K562 (cell line): ENCODE measurements around the gene STIM1. TPM values are rescaled to one million over a fixed set of nuclear protein-coding genes. Genes with fewer than 3 reads are reported as not detected.

Experiments
- CREB5 ChIP-seq: fragments of 250-450 bp; sonication (Bioruptor Pico); IDR thresholded peaks from 2 replicates; pipeline ENCODE4 v1.5.0; 2020; ENCODE audit warnings: mild to moderate bottlenecking
- EGR1 ChIP-seq: fragments of 450-650 bp; conservative IDR thresholded peaks from 2 replicates; pipeline ENCODE4 v1.6.1; 2017; ENCODE audit warnings: mild to moderate bottlenecking
- ELF1 ChIP-seq: fragments of 200-800 bp; sonication (Bioruptor generic); IDR thresholded peaks from 2 replicates; pipeline ENCODE4 v1.6.1; 2016; ENCODE audit warnings: missing genetic modification characterization, missing compliant biosample characterization
- HINFP ChIP-seq: fragments of 450-650 bp; conservative IDR thresholded peaks from 2 replicates; pipeline ENCODE4 v1.6.1; 2016; ENCODE audit warnings: missing genetic modification characterization, low read depth, mild to moderate bottlenecking, control low read depth, missing compliant biosample characterization
- HMG20A ChIP-seq: fragments of 450-650 bp; formaldehyde crosslinking; conservative IDR thresholded peaks from 2 replicates; pipeline ENCODE4 v1.4.0; 2020; ENCODE audit warnings: mild to moderate bottlenecking, mixed read lengths
- ILK ChIP-seq: fragments of 450-650 bp; IDR thresholded peaks from 2 replicates; pipeline ENCODE4 v1.6.1; 2016; ENCODE audit warnings: missing genetic modification characterization, low read depth, mild to moderate bottlenecking, missing compliant biosample characterization, moderate library complexity, borderline replicate concordance
- MGA ChIP-seq: fragments of 450-650 bp; IDR thresholded peaks from 2 replicates; pipeline ENCODE4 v1.6.1; 2016; ENCODE audit warnings: mild to moderate bottlenecking, moderate library complexity
- POLR2A ChIP-seq: fragments of 450-650 bp; conservative IDR thresholded peaks from 2 replicates; pipeline ENCODE4 v1.6.1; 2016
- SUPT5H ChIP-seq: fragments of 450-650 bp; IDR thresholded peaks from 2 replicates; pipeline ENCODE4 v1.6.1; 2016
- ZNF511 ChIP-seq: sonication (generic); formaldehyde crosslinking; IDR thresholded peaks from 2 replicates; pipeline ENCODE4 v1.8.0; 2022; ENCODE audit warnings: mild to moderate bottlenecking, missing genetic modification reagents
- polyA plus RNA-seq, 8 experiments: library from polyadenylated mRNA; depleted of rRNA in 4 of 8; stranded (reverse) in 5 of 8; unstranded in 3 of 8; fragments of >200 nt; fragmentation: Nextera tagmentation in 2 of 8; fragmentation: Illumina TruSeq in 1 of 8; extraction: Ambion mirVana in 2 of 8; extraction: Trizol in 1 of 8; gene quantifications; 2 replicates each; pipeline versions ENCODE4 v1.2.1 to v1.2.3, GENCODE V29; 2011 to 2014; ENCODE audit warnings: inconsistent platforms in 1 of 8, missing spikeins in 1 of 8
- total RNA-seq, 7 experiments: library from RNA; depleted of rRNA in 6 of 7; stranded (reverse); fragments of >200 nt in 6 of 7; fragmentation: Illumina TruSeq in 2 of 7; extraction: Trizol in 2 of 7; gene quantifications; 2 replicates each; pipeline versions ENCODE4 v1.2.1 to v1.2.3, GENCODE V29; 2011 to 2021; ENCODE audit warnings: low replicate concordance in 1 of 7

The STIM1 gene
- total and polyA plus RNA-seq, 9 of the 15 experiments (the other 6 are each of a cell fraction or from before 2014, with no cell fraction given), result 7.7 to 50.5 (median 22.5) TPM

- TF ChIP-seq MGA (no peak), HMG20A (CRISPR knock-in tag) (no peak), CREB5 (no peak), ZNF511 (CRISPR knock-in tag) (no peak), POLR2A (no peak), EGR1 (0 out of 2 replicates have a peak, but pooled peaks have one; percentile 30), ELF1 (tag) (no peak), SUPT5H (no peak), HINFP (tag) (0 out of 2 replicates have a peak, but pooled peaks have one; percentile 23), ILK (tag) (no peak)
These were observed 20.6 kb upstream of the STIM1 start (continued) for GRCh38 chr11:3834664-3835461.
